Midbrain (tissue), 1 donor: ENCODE results near the gene ARMH4.

Experiments used
- DNase-seq: peaks from one replicate; lab custom pipeline; 2025; lab: John Stamatoyannopoulos, UW

The ARMH4 gene

GRCh38 chr14:58098507-58098906, 53.5 kb downstream of the ARMH4 start:
- DNase-seq, result no peak

DNA sequence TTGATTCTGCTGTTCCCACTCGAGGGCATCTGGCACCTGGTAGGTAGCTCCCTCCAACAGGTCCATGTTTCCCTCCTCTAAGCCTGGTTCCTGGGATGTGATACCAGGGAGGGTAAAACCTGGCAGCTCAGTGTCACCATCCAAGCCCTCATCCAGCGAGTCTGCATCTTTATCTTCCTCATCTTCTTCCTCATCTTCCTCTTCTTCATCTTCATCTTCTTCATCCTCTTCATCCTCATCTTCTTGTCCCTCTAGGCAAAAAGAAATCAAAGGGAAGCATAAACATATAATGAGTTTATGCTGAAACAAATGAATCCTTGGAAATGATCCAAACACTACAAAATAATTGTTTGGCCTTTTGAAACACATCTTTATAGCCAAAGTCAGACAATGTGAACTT, 55.3 kb downstream of the ARMH4 start:
- DNase-seq, result no peak

DNA sequence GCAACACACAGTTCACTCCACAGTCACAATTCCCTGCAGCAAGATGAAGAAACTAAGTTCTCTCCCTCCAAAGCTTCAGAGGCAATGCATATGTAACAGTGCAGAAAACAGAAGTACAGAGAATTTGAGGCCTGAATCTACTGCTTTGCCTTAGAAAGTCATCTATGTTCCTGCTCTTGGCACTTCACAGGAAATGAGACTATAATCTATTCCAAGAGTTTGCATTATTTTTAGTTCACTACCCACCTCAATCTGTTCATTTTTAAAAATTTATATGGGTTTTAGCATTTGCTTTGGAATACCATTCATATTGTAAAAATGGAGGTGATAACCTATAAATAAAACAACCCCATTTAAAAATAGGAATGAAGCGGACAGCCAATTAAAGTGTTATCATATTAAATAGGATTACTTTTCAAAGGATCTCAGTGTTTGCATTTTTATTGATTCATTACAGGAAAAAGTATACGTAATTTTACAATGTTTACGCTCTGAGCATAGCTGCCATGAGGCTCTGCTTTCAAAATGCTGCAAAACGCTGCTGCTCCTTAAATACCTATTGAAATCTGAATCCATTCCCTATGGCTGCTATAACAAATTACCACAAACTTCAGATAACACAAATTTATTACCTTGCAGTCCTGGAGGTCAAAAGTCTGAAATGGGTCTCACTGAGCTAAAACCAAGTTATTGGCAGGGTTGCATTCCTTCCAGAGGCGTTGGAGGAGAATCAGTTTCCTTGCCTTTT, 60.0 kb downstream of the ARMH4 start:
- no peak for DNase-seq

DNA sequence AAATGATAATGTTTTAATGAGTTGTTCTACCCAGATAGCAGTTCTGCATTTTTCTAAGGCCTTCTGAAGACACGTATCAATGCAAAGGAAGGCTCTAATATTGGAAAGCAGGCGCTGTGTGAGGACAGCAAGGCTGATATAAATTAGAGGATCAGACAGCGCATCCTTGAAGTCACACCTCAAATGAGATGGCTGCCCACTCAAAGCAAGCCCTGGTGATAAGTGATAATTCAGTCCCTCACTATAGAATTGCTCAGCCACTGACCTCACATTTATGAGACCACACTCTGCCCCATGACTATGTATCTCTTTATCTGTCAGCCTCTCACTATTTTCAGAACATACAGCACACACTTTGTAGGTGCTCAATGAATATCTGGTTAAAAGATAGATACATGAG, 62.4 kb downstream of the ARMH4 start:
- DNase-seq, result no peak

GRCh38 chr14:58088961-58089360, 63.1 kb downstream of the ARMH4 start:
- DNase-seq, result no peak

GRCh38 chr14:58085877-58086276, 66.1 kb downstream of the ARMH4 start:
- no peak for DNase-seq

GRCh38 chr14:58082491-58083098, 69.4 kb downstream of the ARMH4 start:
- DNase-seq, result no peak

DNA sequence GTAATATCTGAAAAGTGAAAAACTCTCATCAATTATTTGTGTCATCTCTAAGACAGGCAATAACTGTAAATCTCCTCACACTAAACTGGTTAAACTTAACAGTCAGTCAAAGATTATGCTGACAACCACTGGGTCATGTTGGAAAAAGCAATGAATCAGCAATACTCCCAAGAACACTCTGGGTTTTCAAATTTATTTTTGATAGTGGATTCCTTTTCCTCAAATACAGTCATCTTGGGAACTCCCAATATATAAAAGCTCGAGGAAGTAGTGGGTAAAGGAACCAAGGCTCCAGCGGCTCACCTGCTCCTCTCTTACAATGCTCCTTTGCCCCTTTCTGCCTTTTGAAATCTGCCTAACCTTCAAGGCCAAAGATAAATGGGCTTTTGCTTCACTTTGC, 70.0 kb downstream of the ARMH4 start:
- DNase-seq, result no peak

DNA sequence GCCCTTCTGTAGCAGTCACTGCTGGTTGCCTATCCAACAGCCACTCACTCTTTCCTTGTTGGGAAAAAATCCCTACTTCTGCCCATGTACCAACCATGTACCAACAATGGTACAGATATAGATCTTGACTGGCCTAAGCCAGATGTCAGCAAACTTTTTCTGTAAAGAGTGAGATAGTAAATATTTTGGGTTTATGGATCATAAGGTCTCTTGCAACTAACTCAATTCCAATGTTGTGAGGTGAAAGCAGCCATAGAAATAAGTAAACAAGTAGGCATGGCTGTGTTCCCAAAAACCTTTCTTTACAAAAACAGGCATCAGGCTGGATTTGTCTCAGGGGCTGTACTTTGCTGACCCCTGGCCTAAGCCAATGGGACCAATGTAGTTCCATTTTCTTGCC, 73.5 kb downstream of the ARMH4 start:
- no peak for DNase-seq

DNA sequence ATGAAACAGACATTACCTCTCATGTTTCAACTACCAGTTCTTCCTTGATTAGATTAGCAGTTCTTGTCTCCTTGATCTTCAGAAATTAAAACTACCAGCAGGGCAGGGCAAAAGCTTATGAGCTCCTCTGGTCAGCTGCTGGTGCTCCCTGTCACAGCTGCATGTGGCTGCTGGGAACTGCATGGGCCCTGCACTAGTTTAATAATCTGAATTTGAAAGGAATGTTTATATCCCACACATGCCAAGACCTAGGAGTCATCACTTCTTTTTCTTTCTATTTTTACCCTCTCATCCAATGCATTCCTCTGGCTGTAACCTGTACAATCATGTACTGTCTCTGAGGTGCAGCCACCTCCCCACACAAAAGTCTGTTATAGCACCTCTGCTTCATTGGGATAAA, 73.9 kb downstream of the ARMH4 start:
- DNase-seq, result no peak

- no peak for DNase-seq
Measured at GRCh38 chr14:58077621-58078020, 74.4 kb downstream of the ARMH4 start.

DNA sequence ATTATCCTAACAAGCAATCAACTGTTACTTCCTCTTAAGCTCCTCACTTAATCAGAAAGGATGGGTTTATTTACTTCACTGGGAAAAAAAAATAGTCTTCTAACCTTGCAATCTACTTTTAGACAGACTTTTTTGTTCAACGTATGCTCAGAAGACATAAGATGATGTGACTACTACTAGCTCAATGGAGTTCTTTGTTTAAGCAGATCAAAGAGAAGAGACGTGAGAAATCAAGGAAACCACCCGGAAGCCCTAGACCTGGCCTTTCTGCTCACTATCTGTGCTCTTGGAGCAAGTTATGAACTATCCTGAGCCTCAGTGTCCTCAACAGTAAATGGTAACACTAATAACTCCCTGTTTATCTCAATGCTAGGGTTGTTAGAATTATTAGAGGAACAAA, 78.5 kb downstream of the ARMH4 start:
- DNase-seq, result no peak

DNA sequence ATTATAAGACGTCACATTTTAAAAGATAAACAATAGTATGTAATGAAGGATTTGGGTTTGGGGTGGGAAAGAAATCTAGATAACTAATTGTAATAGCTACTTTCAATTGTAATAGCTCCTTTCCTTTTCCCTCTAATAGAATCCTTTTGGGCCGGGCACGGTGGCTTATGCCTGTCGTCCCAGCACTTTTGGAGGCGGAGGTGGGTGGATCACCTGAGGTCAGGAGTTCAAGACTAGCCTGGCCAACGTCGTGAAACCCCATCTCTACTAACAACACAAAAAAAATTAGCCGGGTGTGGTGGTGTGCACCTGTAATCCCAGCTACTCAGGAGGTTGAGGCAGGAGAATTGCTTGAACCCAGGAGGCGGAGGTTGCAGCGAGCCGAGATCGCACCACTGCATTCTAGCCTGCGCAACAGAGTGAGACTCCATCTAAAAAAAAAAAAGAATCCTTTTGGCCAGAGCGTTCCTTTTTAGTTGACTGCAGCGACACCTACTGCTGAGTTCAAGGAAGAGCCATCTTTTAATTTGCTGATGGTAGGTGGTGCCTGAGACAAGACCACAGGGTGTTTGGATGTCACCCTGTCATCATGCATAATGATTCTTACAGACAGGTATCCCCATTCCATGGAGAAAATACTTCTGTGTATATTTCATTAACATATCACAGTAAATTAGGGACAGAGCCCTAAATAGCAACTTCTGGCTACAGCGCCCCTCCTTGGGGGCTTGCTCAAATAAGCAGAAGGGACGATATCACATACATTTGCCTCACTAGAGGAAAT, 79.5 kb downstream of the ARMH4 start:
- DNase-seq, result peak; percentile 64

GRCh38 chr14:58071341-58071740, 80.7 kb downstream of the ARMH4 start:
- DNase-seq, result no peak

GRCh38 chr14:58068306-58068705, 83.7 kb downstream of the ARMH4 start:
- DNase-seq, result no peak

DNA sequence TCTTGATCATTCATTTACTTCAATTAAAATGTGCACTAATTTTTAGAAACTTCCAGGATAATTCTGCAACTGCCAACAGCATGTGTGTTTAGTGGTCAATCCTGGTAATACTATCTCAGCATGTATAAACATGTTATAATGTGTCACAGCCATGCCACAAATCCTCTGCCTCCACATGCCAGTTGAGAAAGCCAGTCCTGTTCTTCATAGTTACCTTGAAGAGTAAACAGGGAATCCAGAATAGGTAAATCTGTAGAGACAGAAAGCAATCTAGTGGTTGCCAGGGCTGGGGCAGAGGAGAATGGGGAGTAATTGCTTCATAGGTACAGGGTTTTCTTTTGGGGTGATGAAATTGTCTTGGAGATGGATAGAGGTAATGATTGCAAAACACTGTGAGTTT, 85.9 kb downstream of the ARMH4 start:
- no peak for DNase-seq

- no peak for DNase-seq
Measured at GRCh38 chr14:58061581-58061980, 90.4 kb downstream of the ARMH4 start.

GRCh38 chr14:58060898-58061297, 91.1 kb downstream of the ARMH4 start:
- DNase-seq, result no peak

DNA sequence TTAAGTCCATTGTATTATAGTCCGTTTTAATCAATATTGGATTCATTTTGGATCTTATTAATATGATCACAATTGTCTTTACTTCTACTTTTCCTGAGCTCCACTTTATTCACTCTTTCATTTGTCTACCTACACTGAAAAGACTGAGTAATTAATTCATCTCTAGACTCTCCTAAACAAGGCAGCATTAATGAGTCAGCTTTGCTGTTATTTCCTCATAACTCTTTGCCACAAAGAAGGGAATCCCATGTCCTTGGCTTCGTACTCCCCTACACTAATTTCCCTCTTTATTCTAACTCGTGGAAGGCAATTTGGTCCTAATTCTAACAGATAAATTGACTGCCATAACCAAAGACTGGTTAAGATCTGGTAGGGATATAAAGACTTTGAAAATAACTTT, 91.9 kb downstream of the ARMH4 start:
- no peak for DNase-seq

- DNase-seq, result no peak
Measured at GRCh38 chr14:58059126-58059525, 92.9 kb downstream of the ARMH4 start.

- DNase-seq, result no peak
Measured at GRCh38 chr14:58055497-58056010, 96.5 kb downstream of the ARMH4 start.

- DNase-seq, result no peak
Measured at GRCh38 chr14:58054100-58054499, 97.9 kb downstream of the ARMH4 start.

DNA sequence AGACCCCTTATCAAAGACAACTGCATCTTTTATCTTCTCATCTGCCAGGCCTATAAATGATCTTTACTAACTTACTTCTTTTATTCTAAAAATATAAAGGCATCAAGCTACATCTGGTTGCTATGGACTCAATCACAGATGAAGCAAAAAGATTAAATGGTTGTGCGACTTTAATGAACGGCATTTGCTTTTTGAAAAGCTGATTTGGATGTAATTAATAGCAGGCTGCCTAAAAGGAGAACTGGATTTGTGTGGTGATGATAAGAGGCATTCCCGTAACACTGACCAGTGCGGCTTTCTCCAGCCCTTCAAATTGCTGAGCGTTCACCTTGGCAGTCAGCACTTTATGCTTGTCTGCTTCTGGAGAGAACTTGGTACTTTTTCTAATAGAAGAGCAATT, 103.8 kb downstream of the ARMH4 start:
- no peak for DNase-seq
